ENCODE data around the gene TMEM119.

The TMEM119 gene

DNA sequence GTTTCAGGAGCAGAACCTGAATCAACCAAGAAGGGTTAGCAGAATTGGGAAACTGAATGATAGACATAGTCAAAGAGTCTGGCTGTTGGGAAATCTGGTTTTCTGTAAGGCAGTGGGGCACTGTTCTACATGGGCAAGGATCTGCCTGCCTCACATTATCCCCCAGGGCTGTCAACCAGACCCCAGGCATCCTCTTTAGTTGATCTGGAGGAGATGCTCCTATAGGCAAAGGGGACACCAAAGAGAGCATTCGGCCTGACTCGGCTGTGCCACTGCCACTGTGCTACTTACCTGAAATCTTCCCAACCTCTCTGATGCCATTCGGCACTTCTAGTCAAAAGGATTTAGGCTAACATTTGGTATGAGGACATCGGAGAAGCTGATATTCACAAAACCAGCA is 31.4 kb downstream of the TMEM119 start:
- DNase-seq (ENCODE audit: low spot score): no peak

DNA sequence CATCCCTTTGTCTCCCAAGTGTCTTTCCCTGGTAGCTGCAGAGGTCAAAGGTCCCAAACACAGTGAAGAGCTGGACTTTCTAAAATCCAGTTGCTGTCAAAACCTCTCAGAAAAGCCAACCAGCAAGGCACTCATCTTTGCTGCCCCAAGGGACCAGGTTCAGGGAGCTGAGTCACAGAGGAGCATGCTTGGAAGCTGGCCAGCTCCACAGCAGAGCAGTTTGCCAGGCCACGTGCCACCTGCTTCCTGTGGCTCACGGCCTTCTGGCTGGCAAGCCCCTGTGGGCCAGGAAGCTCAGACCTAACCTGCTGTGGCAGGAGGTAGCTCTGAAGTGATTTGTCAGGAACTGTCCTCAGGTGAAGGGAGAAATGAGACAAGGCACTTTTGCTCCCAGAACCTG is 31.9 kb downstream of the TMEM119 start:
- DNase-seq (ENCODE audit: low spot score): no peak
- peak overlapping the region; percentile 29 to 60 for H3K27ac ChIP-seq
- no peak overlapping the region for H3K4me3 ChIP-seq
- TF ChIP-seq, protein P1, sequence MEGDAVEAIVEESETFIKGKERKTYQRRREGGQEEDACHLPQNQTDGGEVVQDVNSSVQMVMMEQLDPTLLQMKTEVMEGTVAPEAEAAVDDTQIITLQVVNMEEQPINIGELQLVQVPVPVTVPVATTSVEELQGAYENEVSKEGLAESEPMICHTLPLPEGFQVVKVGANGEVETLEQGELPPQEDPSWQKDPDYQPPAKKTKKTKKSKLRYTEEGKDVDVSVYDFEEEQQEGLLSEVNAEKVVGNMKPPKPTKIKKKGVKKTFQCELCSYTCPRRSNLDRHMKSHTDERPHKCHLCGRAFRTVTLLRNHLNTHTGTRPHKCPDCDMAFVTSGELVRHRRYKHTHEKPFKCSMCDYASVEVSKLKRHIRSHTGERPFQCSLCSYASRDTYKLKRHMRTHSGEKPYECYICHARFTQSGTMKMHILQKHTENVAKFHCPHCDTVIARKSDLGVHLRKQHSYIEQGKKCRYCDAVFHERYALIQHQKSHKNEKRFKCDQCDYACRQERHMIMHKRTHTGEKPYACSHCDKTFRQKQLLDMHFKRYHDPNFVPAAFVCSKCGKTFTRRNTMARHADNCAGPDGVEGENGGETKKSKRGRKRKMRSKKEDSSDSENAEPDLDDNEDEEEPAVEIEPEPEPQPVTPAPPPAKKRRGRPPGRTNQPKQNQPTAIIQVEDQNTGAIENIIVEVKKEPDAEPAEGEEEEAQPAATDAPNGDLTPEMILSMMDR (IDR thresholded peaks at IDR 0.05): no peak

More for the DNA sequence above, 31.4 kb downstream of the TMEM119 start:
- Histone ChIP-seq H3K27ac (peak overlapping the region; percentile 29 to 60), H3K4me3 (no peak overlapping the region)
- TF ChIP-seq, protein P1 (IDR thresholded peaks at IDR 0.05): no peak

DNA sequence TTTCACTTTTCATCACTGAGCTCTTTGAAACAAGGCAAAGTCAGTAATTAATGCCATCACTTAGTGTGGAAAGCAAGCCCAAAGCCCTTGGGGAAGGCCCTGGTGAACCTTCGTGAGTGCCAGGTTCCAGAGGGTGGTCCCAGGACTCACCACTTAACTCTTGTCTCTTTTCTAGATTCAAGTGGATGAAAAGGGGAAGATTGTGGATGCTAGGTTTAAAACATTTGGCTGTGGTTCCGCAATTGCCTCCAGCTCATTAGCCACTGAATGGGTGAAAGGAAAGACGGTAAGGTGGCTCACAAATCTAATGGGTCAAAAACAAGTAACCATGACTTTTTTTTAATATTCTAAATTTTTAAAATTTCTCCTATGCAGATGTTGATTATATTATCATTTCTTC is 32.7 kb downstream of the TMEM119 start:
- TF ChIP-seq, protein P1 (IDR thresholded peaks at IDR 0.05): no peak
- H3K27ac ChIP-seq: peak overlapping the region in 1 of 2 donors; percentile 33
- DNase-seq (ENCODE audit: low spot score): no peak
- no peak overlapping the region for H3K4me3 ChIP-seq

DNA sequence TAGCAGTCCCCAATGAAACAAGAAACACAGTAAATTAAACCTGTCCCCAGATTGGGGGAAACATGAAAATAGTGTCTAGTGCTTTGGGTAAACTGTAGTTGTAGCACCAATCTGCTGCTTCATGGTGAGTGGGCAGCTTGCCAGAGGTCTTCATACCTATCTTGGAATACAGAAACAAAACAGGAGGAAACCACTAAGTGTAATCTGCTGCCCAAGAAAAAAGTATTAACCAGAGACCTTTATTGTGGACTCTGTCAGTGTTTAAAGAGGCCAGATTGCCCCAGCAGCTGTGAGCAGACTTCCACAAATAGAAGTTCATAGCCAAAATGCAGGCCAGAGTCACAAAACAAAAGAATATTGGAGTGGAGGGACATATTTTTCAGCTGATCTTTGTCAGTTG is 33.2 kb downstream of the TMEM119 start:
- H3K27ac ChIP-seq: peak overlapping the region in 1 of 2 donors; percentile 33

DNA sequence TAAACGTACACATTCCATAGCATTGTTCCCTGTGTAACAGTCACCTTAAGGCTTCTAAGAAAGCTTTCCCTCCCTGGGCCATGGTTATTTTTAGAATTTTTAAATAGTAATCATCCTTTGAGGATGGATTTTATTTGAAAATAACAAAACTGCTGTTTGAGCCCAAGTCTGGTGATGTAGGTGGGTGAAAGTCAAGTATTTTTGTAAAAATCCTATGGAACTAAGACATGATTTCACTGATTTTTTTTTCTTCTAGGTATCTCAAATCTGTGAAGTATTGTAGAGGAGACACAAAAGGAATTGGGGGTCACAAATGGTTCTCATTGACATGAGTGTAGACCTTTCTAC is 34.1 kb downstream of the TMEM119 start:
- TF ChIP-seq, protein P1 (IDR thresholded peaks at IDR 0.05): no peak
- Histone ChIP-seq H3K4me3 (peak overlapping the region; percentile 85), H3K27ac (peak overlapping the region in 1 of 2 donors; percentile 94)
- DNase-seq (ENCODE audit: low spot score): no peak

More for the DNA sequence above, 33.2 kb downstream of the TMEM119 start:
- no peak overlapping the region for H3K4me3 ChIP-seq
- DNase-seq (ENCODE audit: low spot score): no peak
- TF ChIP-seq, protein P1 (IDR thresholded peaks at IDR 0.05): no peak

DNA sequence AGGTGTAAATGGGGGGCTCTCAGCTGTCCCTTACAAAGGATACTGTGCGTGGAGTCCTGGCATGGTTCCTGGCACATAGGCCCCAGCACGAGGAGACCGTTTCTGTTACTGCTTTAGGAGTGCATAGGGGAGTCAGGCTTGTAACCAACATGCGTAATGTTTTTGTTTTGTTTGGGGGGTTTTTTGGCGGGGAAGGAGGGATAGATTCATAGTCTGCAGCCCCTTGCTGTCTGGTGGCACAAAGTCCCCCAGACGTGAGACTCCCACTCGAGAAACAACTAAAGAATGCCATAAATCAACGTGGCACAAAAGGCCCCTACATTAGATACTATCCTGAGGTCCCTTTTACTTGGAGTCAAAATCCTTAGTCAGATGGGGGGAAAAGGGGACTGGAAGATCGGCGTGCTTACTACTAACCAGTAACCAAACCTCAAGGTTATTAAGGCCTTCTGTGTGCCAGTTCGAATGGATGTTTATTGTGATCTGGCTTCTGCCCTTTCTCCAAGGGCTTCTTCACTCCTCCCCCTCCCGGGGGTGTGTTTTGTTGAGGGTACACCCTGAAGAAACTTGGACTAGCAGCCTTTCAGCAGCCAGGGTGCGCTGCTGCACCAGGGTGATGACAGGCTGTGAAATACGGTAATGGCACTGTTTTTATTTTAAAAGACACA is 34.6 kb downstream of the TMEM119 start:
- peak overlapping the region; percentile 85 for H3K4me3 ChIP-seq
- peak overlapping the region; percentile 94 to 95 for H3K27ac ChIP-seq
- TF ChIP-seq, protein P1 (IDR thresholded peaks at IDR 0.05): peak; percentile 58
- peak; percentile 83 for DNase-seq (ENCODE audit: low spot score)

All from coronary artery (tissue), 2 donors.